ENCODE data around the gene CR1L.
"Not testable (repeated sequence)": the region's sequence is repeated elsewhere in the genome, so short reads cannot be mapped to it uniquely, and the experiment has no call there.

GRCh38 chr1:207770514-207770913, 125.6 kb downstream of the CR1L start:
- TF ChIP-seq POLR2A, POLR2AphosphoS5 (IDR thresholded peaks at IDR 0.05; ENCODE audit: low read depth, low read length): not testable (repeated sequence)

Measured in GM12891 (cell line).